HL-60/S4 (cell line): Measurements from ENCODE around the gene GANAB.
"Not testable (repeated sequence)": the region's sequence is repeated elsewhere in the genome, so short reads cannot be mapped to it uniquely, and the experiment has no call there.

Experiments
- in situ Hi-C: fragments of 300-500 bp; cut with MboI; formaldehyde crosslinking; loops from 2 replicates; pipeline ENCODE4 v1.14.3; 2022; ENCODE audit warnings: low sequenced_read_pairs

GANAB gene

DNA sequence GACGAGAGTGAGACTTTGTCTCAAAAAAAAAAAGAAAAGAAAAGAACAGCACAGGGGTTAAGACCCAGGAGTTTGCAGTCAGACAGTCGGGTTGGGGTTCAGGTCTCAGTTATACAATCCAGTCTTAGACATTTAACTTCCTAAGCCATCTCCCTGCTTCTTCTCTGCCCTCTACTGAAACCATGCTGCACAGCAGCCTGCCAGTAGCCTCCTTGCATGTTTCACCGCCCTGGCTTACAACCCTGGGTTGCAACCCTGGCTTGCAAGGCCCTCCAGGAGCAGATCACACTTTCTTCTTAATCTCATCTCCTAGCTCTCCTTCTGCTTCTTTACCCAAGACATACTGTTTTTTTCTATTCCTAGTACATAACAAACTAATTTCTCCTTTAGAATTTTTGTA is 18.7 kb downstream of the GANAB start:
- in situ Hi-C loops, result no loop called here

GRCh38 chr11:62622476-62623089 is 23.8 kb downstream of the GANAB start:
- in situ Hi-C loops, result no loop called here

GRCh38 chr11:62621567-62622470 is 24.6 kb downstream of the GANAB start, which contains the start of gene B3GAT3:
B3GAT3 (minus strand) TSS chr11:62621986; CDS start chr11:62621947, 39 bp downstream.
- in situ Hi-C loops, result no loop called here

- in situ Hi-C loops, result no loop called here
Observed at GRCh38 chr11:62621027-62621566, 25.3 kb downstream of the GANAB start.

- in situ Hi-C loops, result not testable (repeated sequence)
Observed at GRCh38 chr11:62616957-62617356, 29.5 kb downstream of the GANAB start.

DNA sequence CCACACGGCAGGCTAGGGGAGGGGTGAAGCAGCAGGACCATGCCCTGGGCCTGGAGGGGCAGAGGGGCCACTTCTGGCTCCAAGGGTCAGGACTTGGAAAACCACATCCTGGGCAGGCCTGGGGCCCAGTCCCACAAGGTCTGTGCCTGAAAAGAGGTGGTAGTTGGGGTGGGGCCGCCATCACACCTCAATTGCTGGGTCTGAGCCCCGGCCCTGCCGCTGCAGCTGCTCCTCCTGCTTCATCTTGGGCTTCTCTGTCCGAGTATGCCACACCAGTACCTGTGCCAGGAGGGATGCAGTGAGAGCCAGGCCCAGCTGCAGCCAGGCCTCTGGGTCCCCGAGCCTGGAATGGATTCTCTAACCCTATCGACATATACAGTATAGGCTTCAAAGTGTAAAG is 30.9 kb downstream of the GANAB start:
- in situ Hi-C loops, result no loop called here

DNA sequence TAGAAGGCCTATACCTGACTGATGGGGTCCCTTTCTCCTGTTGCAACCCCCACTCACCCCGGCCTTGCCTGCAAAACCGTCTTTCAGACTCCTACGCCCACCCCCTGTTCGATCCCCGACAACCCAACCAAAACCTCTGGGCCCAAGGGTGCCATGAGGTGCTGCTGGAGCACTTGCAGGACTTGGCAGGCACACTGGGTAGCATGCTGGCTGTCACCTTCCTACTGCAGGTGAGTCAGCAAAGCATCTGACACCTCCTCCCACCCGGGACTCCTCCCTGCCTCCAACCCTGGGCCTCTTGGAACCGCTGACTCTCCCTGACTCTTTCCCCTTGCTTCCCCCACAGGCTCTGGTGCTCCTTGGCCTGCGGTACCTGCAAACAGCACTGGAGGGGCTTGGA is 32.1 kb downstream of the GANAB start:
- in situ Hi-C loops, result no loop called here

- in situ Hi-C loops, result no loop called here
Observed at GRCh38 chr11:62613291-62613778, 33.1 kb downstream of the GANAB start.

DNA sequence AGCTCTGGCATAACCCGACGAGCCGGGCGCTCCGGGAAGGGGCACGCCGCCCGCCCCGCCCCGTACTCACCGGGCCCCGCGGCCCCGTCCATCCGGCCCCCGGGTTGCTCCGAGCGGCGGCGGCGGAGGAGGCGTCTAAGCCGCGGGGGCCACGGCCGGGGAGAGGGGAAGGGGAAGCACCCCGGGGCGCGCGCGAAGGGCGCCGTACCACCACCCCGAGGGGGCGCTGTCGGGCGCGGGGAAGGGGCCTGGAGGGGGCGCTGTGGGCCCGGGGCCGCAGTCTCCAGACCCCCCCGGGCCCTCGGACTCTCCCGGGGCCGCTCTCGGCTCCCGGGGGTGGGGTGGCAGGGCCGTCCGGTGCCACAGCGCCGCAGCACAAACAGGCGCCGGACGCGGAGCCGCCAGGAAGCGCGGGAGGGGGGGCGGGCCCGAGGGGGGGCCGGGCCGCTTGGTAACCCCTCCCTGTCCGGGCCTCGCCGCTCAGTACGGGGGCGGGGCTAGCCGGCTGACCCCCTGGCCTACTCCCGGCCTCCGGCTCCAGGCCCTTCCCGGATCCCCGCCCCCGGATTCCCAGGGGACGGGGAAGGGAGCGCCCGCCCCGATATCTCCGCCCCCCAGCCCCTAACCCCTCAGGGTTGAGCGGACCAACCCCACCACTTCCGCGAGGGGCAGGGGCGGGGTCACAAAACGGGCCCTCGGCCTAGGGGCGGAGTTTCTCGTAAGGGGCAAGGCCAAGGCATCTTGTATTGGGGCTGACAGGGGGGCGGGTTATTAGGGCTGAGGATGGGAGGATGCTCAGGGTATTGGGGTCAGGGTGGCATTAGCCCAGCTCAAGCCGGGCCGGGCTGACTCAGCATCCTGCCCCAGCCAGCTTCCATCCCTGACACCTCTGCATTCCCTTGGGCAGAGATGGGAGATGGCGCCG is 33.8 kb downstream of the GANAB start, which contains the start of the genes EML3 and ROM1:
TSS of gene EML3 (minus strand) at position 410 of the 925 bp plus-strand sequence. CDS start at position 92, 318 bp downstream.
TSS of gene ROM1 (plus strand) at position 892 of the 925 bp plus-strand sequence. CDS start at position 917, 25 bp downstream.
- in situ Hi-C loops, result no loop called here

DNA sequence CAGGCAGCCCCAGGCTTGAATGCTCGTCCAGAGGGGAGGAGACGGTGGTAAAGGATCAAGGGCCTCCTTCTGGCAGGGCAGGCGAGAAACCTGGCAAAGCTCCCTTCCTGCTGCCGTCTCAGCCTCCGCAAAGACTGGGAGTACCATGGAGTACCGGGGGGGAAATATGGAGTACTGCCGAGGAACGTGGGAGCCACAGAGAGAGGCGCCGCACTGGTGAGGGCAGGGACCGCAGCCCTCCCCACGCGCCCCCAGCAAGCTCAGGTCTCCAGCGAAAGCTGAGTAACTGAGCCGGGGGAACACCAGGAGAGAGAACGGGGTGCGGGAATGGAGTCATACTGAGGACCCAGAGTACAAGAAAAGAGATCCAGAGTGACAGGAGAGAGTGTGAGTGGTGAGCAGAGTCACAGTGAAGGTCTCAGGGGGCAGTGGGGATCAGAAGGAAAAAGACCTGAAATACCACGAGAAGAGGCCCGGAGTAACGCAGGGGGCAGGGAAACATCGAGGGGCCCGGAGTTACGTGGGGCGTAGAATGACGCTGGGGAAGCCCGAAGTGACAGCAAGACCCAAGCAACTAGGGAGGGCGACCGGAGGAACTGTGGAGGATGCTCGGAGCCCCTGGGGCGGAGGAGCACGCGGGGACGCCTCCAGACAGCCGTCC is 34.6 kb downstream of the GANAB start:
- in situ Hi-C loops, result no loop called here

DNA sequence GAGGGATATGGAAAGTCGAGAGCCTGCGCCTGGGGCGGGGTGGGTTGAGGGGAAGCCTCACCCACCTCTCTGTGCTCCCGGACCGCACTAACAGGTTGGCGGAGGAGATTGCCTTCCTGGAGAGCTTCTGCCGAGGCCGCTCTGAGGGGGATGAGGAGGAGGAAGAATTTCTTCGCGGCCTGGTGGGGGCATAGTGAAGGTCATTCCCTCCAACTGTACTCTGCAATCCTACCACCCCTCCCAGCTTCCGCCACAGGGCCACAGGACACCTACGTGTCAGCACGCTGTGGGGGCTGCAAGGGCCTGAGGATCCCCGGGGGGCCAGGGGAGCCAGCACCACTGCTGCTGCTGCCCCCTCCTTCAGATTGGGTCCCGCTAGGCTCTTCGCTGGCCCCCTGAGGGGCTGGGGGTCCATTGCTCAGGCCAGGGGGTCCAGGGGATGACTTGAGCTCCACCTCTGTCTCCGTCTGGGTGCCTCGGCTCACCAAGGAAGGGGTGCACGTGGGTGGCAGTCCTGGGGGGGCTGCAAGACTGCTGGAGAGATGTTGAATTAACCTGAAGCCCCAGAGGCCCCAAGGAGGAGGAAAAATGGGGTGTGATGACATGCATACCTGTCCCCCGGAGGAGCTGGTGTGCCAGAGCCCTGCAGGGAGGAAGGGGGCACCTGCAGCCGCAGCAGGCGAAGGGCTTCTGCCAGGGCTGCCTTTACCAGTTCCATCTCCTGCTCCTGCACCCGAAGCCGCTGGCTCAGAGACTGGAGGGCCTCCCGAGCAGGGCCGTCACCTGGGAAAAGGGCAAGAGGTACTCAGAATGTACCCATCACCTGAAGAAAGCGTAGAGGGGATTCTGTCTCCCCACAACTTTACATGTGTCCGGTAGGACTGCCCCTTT is 35.4 kb downstream of the GANAB start:
- in situ Hi-C loops, result no loop called here

DNA sequence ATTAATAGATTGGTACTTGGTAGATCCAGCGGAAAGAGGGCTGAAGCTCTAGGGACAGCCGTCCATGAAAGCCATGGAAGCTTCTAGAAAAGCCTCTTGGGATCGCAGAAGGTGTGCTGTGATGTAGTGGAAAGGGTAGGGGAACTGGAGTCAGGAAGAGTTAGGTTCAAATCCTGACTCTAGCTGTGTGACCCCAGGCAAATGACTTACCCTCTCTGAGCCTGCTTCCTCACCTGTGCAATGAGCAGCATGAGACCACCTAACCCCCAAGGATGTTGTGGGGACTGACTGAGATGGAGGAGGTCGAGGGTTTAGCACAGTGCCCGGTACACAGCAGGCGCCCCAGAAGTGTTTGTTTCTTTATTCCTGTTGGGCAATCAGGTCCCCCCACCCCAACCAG is 36.0 kb downstream of the GANAB start:
- in situ Hi-C loops, result no loop called here

DNA sequence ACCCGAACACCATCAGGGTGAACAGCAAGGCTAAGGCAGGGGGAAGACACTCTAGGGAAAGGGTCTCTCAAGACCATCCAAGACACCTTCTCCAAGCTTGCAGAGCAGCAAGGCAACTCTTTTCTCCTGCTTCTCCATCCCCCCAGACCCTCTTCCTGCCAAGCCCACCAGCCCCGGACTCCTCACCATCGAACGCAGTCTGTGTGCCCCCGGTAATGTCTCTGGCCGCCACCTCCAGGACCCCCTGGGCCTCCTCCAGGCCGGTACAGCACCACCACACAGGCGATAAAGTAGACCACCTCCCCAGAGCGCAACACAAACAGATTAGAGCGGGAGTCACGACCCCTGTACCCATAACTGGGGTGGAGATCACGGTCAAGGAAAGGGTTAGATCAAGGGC is 37.6 kb downstream of the GANAB start:
- in situ Hi-C loops, result no loop called here

DNA sequence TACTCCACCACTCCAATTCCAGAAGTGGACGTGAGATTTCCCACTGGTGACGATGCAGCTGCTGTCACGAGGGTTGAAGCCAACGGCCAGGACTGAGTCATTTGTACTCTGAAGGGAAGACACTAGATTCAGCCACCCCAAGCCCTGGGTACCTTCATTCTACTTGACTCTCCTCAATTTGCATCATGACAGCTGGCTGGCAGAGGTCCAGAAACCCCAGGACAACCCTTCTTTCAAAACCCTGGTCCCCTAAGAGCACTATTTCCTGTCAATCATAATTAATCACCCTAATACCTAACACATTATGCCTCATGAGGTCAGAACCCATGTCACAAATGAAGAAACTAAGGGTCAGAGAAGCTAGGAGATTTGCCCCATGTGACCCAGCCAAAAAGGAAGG is 38.7 kb downstream of the GANAB start:
- in situ Hi-C loops, result no loop called here

GRCh38 chr11:62605902-62606301 is 40.5 kb downstream of the GANAB start:
- in situ Hi-C loops, result no loop called here

GRCh38 chr11:62605467-62605866 is 40.9 kb downstream of the GANAB start:
- in situ Hi-C loops, result no loop called here

DNA sequence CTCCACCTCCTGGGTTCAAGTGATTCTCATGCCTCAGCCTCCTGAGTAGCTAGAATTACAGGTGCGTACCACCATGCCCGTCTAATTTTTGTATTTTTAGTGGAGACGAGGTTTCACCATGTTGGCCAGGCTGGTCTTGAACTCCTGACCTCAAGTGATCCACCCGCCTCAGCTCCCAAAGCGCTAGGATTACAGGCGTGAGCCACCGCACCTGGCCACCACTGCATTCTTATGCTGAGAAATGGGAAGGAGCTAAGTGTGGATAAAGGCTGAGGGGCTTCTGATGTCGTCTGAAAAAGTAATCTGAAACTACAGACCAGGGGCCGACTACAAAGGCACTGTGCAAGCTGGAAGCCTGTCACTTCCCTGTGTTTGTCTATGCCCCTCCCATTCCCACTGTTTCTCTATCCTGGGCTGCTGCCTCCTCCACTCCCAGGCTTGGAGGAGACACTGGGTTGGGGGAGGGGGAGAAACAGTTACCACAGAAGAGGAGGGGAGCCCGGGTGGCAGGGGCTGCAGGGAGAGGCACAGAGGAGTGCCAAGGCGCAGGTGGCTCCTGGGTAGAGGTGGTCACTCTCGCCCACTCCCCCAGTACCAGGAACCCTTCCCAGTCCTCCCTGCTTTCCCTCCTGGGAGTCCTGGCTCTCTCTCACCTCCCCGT is 41.8 kb downstream of the GANAB start:
- in situ Hi-C loops, result no loop called here

DNA sequence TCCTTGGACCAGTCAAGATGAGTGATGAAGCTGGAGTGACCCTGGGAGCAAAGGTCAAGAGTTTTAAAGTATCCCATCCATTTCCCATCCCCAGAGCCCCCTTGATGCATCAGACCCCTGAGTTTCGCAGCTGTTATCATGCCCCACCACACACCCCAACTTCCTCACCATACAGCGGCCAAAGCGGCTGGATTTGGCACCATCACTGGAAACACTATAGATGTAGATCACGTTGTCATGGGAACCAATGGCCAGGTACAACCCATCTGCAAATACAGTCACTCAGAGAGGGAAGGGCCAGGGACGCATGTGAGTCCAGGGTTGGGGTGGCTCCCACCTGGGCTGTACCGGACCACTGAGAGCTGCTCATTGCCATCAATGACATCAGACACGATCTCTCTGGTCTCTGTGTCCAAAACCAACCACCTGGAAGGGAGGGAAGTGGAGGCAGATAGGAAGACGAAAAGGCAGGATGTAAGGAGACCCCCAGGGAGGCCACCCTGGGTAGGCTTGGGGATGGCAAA is 42.6 kb downstream of the GANAB start:
- in situ Hi-C loops, result no loop called here
